ENCODE results near the gene ARHGAP31.
"Not testable (repeated sequence)": the region's sequence is repeated elsewhere in the genome, so short reads cannot be mapped to it uniquely, and the experiment has no call there.

Gene ARHGAP31

GRCh38 chr3:119362940-119363725 lies 69.0 kb downstream of the ARHGAP31 start:
- no peak for TF ChIP-seq CTCF (conservative IDR thresholded peaks at IDR 0.05; ENCODE audit: control insufficient read depth, insufficient read depth, low read depth, low read length)
- H3K4me3 ChIP-seq (ENCODE audit: control insufficient read depth, low read depth, low read length) = no peak overlapping the region
- no peak for DNase-seq (ENCODE audit: low read depth)

GRCh38 chr3:119364401-119364800 lies 70.2 kb downstream of the ARHGAP31 start:
- TF ChIP-seq CTCF (conservative IDR thresholded peaks at IDR 0.05; ENCODE audit: control insufficient read depth, insufficient read depth, low read depth, low read length) = no peak
- H3K4me3 ChIP-seq (ENCODE audit: control insufficient read depth, low read depth, low read length) = no peak overlapping the region

GRCh38 chr3:119365418-119365817 lies 71.2 kb downstream of the ARHGAP31 start:
- no peak overlapping the region for H3K4me3 ChIP-seq (ENCODE audit: control insufficient read depth, low read depth, low read length)

More at GRCh38 chr3:119364401-119364800, 70.2 kb downstream of the ARHGAP31 start:
- DNase-seq (ENCODE audit: low read depth) = no peak

DNA sequence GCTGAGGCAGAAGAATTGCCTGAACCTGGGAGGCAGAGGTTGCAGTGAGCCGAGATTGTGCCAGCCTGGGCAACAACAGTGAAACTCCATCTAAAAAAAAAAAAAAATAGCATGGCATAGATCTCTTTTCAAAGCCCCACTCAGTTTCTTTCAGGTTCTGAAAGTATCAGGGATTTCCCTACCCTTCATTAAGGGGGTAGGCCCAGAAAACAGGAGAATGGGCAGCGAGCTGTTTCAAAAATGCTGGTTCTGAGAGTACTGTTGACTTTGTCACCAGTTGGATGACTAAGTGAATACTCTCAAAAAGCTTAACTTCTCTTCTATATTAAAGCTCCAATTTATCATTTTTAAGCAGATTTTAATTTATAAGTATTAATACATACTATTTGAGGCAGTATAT lies 72.8 kb downstream of the ARHGAP31 start:
- DNase-seq (ENCODE audit: low read depth) = no peak
- H3K4me3 ChIP-seq (ENCODE audit: control insufficient read depth, low read depth, low read length) = no peak overlapping the region
- no peak for TF ChIP-seq CTCF (conservative IDR thresholded peaks at IDR 0.05; ENCODE audit: control insufficient read depth, insufficient read depth, low read depth, low read length)

More at GRCh38 chr3:119365418-119365817, 71.2 kb downstream of the ARHGAP31 start:
- no peak for TF ChIP-seq CTCF (conservative IDR thresholded peaks at IDR 0.05; ENCODE audit: control insufficient read depth, insufficient read depth, low read depth, low read length)
- DNase-seq (ENCODE audit: low read depth) = no peak

- TF ChIP-seq CTCF (conservative IDR thresholded peaks at IDR 0.05; ENCODE audit: control insufficient read depth, insufficient read depth, low read depth, low read length) = no peak
- DNase-seq (ENCODE audit: low read depth) = no peak
- no peak overlapping the region for H3K4me3 ChIP-seq (ENCODE audit: control insufficient read depth, low read depth, low read length)
Observed at GRCh38 chr3:119368298-119368697, 74.1 kb downstream of the ARHGAP31 start.

GRCh38 chr3:119371786-119372185 lies 77.6 kb downstream of the ARHGAP31 start:
- DNase-seq (ENCODE audit: low read depth); H3K4me3 ChIP-seq (ENCODE audit: control insufficient read depth, low read depth, low read length): not testable (repeated sequence)

- DNase-seq (ENCODE audit: low read depth) = no peak
- no peak for TF ChIP-seq CTCF (conservative IDR thresholded peaks at IDR 0.05; ENCODE audit: control insufficient read depth, insufficient read depth, low read depth, low read length)
- H3K4me3 ChIP-seq (ENCODE audit: control insufficient read depth, low read depth, low read length) = no peak overlapping the region
Observed at GRCh38 chr3:119375106-119375505, 80.9 kb downstream of the ARHGAP31 start.
